PC-9 (cell line): ENCODE results near the gene HABP4.

ENCODE experiments used
- CTCF ChIP-seq: fragments of 200-600 bp; sonication (generic); conservative IDR thresholded peaks from 2 replicates; pipeline ENCODE4 v1.6.1; 2017; ENCODE audit warnings: mixed run types, antibody characterized with exemption, mild to moderate bottlenecking, moderate library complexity
- EZH2 ChIP-seq: fragments of 200-600 bp; sonication (generic); IDR thresholded peaks from 2 replicates; pipeline ENCODE4 v1.8.0; 2017; ENCODE audit warnings: antibody characterized with exemption, low read depth

- no peak for TF ChIP-seq CTCF
- TF ChIP-seq EZH2, result no peak
These were observed 9.5 kb downstream of the HABP4 start for GRCh38 chr9:96459268-96460007.
